Adrenal gland (tissue), 5 donors: ENCODE measurements around the gene MMP21.

ENCODE experiments used
- CTCF ChIP-seq, 6 experiments: fragments of 450-650 bp in 4 of 6; fragments of 200-600 bp in 2 of 6; sonication (generic) in 1 of 6; IDR thresholded peaks; 1 replicate in 5 of 6; 2 replicates in 1 of 6; pipeline versions ENCODE4 v1.5.1 to v1.8.0; 2016 to 2021; ENCODE audit warnings: antibody characterized with exemption in 6 of 6, mild to moderate bottlenecking in 2 of 6, moderate library complexity in 1 of 6
- POLR2A ChIP-seq, 2 donors: fragments of 450-650 bp; IDR thresholded peaks; one replicate each; pipeline ENCODE4 v1.6.1; 2017; ENCODE audit warnings: antibody characterized with exemption in 2 of 2, mild to moderate bottlenecking in 2 of 2, moderate library complexity in 1 of 2
- donor health status: DM: no; HTN: no; CAD: no.

- TF ChIP-seq CTCF (IDR thresholded peaks at IDR 0.05) (no peak), POLR2A (IDR thresholded peaks at IDR 0.05) (no peak)
Measured at GRCh38 chr10:125734823-125735222, 40.8 kb downstream of the MMP21 start.
